K562 (cell line): ENCODE results near the gene DPEP3. TPM values are rescaled to one million over a fixed set of nuclear protein-coding genes. Genes with fewer than 3 reads are reported as not detected.

Experiments
- HES1 ChIP-seq: fragments of 450-650 bp; IDR thresholded peaks from 2 replicates; pipeline ENCODE4 v1.6.1; 2016; ENCODE audit warnings: low read depth, mild to moderate bottlenecking, moderate library complexity
- ZBTB49 ChIP-seq: sonication (generic); formaldehyde crosslinking; IDR thresholded peaks from 2 replicates; pipeline ENCODE4 v1.8.0; 2022; ENCODE audit warnings: missing genetic modification reagents, mild to moderate bottlenecking, borderline replicate concordance
- ZNF655 ChIP-seq: fragments of 250-450 bp; sonication (Bioruptor Pico); IDR thresholded peaks from 2 replicates; pipeline ENCODE4 v1.5.0; 2021
- polyA plus RNA-seq, 8 experiments: library from polyadenylated mRNA; depleted of rRNA in 4 of 8; stranded (reverse) in 5 of 8; unstranded in 3 of 8; fragments of >200 nt; fragmentation: Nextera tagmentation in 2 of 8; fragmentation: Illumina TruSeq in 1 of 8; extraction: Ambion mirVana in 2 of 8; extraction: Trizol in 1 of 8; gene quantifications; 2 replicates each; pipeline versions ENCODE4 v1.2.1 to v1.2.3, GENCODE V29; 2011 to 2014; ENCODE audit warnings: inconsistent platforms in 1 of 8, missing spikeins in 1 of 8
- total RNA-seq, 7 experiments: library from RNA; depleted of rRNA in 6 of 7; stranded (reverse); fragments of >200 nt in 6 of 7; fragmentation: Illumina TruSeq in 2 of 7; extraction: Trizol in 2 of 7; gene quantifications; 2 replicates each; pipeline versions ENCODE4 v1.2.1 to v1.2.3, GENCODE V29; 2011 to 2021; ENCODE audit warnings: low replicate concordance in 1 of 7

DPEP3 gene
- total and polyA plus RNA-seq, 9 of the 15 experiments (the other 6 are each of a cell fraction or from before 2014, with no cell fraction given): not detected

- TF ChIP-seq ZBTB49 (CRISPR knock-in tag): 0 out of 2 replicates have a peak, but pooled peaks have one; percentile 55
- no peak for TF ChIP-seq ZNF655
- 0 out of 2 replicates have a peak, but pooled peaks have one; percentile 12 for TF ChIP-seq HES1
These were observed 44.0 kb downstream of the DPEP3 start, which contains the start of gene PSMB10 (continued) for GRCh38 chr16:67936124-67936879.
